Upper lobe of right lung (tissue), 1 donor: Measurements from ENCODE around the gene RAD51D. TPM values are rescaled to one million over a fixed set of nuclear protein-coding genes. Genes with fewer than 3 reads are reported as not detected.
A peak's percentile ranks its signal among the peaks of the same experiment; 100 is the strongest.

Source experiments
- ATAC-seq: fragments of 200-7000 bp; cut with Tn5 transposase; one replicate; pipeline ENCODE4 v1.9.1; 2020; ENCODE audit warnings: mild to moderate bottlenecking, moderate library complexity
- DNase-seq: peaks from one replicate; pipeline ENCODE4 v3.0.0-alpha.2; 2020
- H3K27ac ChIP-seq: fragments of 200-600 bp; one replicate; pipeline ENCODE4 v1.8.0; 2022
- H3K27me3 ChIP-seq: fragments of 200-600 bp; one replicate; pipeline ENCODE4 v1.8.0; 2022; ENCODE audit warnings: mild to moderate bottlenecking
- H3K36me3 ChIP-seq: fragments of 200-600 bp; one replicate; pipeline ENCODE4 v1.8.0; 2022
- H3K4me1 ChIP-seq: fragments of 200-600 bp; one replicate; pipeline ENCODE4 v1.8.0; 2022
- H3K4me3 ChIP-seq: fragments of 200-600 bp; one replicate; pipeline ENCODE4 v1.8.0; 2022; ENCODE audit warnings: mild to moderate bottlenecking
- H3K9me3 ChIP-seq: fragments of 200-600 bp; one replicate; pipeline ENCODE4 v1.8.0; 2022
- intact Hi-C: fragments of 100-400 bp; cut with DNase I; formaldehyde crosslinking; loops from one replicate; pipeline ENCODE4 v1.11.0; 2022
- total RNA-seq: library from RNA; stranded (reverse); fragmentation: NEBNext Ultra II Directional; extraction: Animal tissue kit (Norgen Biotek cat#: 25700); gene quantifications from one replicate; pipeline ENCODE4 v1.2.1, GENCODE V29; 2021
- TF ChIP-seq, protein P1 (sequence below): fragments of 200-600 bp; IDR thresholded peaks from one replicate; pipeline ENCODE4 v1.8.0; 2022; ENCODE audit warnings: antibody characterized with exemption
- donor health status: DM: no; HTN: yes; CAD: no; lungs with severe emphysema.

Gene RAD51D
- total RNA-seq, 1 donor from 2014 or later = 19.1 TPM

DNA sequence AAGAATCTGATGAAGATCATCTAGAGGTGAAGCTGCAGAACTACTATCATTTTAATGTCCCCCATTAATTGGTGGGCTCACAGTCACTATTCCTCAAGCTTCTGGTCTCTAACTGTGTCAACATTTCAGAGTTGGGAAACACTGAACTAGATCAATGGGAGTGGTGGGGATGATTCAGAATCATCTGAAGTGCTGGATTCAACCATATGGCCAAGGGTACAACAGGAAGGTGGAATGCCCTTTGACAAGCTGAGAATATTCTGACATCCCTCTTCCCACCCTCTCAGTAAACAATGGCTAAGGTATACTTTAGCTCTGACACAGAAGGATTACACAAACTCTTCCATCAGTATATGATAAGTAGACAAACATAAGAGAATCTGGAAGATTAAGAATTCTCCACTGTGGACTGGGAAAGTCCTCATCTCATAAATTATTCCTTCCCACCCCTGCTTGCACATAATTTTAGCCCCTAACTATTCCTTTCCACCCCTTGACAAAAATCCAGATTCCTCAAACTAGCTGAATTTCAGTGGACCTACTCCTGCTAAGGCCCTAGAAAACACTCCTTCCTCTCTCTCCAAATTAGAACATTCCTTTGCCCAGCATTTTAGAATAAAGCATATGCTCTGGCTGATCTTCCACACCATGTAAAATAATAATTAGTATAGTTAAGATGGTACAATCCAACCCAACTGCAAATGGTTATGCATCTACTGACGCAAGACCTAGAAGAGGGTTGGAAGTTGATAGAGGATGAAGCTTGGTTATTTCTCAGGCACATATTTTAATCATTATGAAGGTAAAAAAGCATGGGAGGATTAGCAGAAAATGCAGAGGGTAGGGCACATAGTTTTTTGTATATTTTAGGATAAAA is 39.9 kb downstream of the RAD51D start:
- Histone ChIP-seq H3K4me1 (peaks cover 6% of the 10 kb centered on the region), H3K9me3 (no peaks in the 10 kb centered on the region), H3K27me3 (no peaks in the 10 kb centered on the region), H3K36me3 (no peaks in the 10 kb centered on the region), H3K4me3 (no peak overlapping the region), H3K27ac (no peak overlapping the region)
- TF ChIP-seq, protein P1, sequence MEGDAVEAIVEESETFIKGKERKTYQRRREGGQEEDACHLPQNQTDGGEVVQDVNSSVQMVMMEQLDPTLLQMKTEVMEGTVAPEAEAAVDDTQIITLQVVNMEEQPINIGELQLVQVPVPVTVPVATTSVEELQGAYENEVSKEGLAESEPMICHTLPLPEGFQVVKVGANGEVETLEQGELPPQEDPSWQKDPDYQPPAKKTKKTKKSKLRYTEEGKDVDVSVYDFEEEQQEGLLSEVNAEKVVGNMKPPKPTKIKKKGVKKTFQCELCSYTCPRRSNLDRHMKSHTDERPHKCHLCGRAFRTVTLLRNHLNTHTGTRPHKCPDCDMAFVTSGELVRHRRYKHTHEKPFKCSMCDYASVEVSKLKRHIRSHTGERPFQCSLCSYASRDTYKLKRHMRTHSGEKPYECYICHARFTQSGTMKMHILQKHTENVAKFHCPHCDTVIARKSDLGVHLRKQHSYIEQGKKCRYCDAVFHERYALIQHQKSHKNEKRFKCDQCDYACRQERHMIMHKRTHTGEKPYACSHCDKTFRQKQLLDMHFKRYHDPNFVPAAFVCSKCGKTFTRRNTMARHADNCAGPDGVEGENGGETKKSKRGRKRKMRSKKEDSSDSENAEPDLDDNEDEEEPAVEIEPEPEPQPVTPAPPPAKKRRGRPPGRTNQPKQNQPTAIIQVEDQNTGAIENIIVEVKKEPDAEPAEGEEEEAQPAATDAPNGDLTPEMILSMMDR = no peak
- no peak for DNase-seq
- intact Hi-C loops = no loop called here
- no peak for ATAC-seq

- H3K27ac ChIP-seq = no peak overlapping the region
- H3K4me3 ChIP-seq = no peak overlapping the region
- TF ChIP-seq, protein P1 = no peak
- no peaks in the 10 kb centered on the region for H3K36me3 ChIP-seq
- no peak for ATAC-seq
- no peaks in the 10 kb centered on the region for H3K9me3 ChIP-seq
- H3K27me3 ChIP-seq = no peaks in the 10 kb centered on the region
- H3K4me1 ChIP-seq = peaks cover 7% of the 10 kb centered on the region
- intact Hi-C loops = no loop called here
- DNase-seq = no peak
Measured at GRCh38 chr17:35076874-35077273, 42.8 kb downstream of the RAD51D start.

DNA sequence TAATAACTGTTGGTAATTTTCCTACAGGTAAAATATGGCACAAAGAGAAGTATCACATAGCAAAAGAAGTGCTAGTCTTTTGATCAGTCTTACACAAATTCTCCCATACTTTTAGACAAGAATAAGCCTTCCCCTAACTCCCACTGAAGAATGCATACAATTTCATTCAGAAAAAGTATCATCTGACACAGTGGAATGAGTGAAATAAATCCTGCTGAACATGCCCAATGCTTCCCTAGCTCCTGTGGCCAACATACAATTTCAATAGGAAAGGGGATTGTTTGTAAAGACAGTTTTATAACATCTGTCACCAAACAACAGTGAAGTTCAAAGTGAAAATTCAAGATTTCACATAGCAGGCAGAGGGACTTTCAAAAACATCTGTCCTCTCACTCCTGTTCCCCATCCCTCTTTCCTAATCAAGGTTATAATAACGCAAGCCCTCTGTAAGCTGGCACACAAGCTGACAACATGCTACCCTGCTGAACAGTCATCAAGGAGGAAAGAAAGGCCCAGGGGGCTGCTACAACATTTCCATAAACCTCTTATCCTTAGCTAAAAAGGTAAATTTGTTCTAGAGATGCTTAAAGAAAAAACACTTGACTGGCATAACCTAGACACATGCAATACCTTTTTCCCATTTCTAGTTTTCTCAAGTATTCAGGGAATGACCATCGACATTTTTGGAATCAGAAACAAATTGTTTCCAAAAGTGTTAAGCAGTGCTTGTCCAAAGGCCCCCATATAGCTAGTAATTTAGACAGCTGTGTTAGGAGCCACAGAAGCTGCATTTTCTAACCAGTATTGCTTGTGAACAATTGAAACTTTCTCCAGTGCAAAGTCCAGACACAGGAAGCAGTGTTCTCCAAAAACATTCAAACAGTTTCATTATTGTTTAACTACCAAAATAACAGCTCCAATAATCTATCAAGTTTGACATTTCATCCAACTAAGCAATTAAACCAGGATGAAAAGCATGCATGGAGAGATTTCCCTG is 44.7 kb downstream of the RAD51D start:
- H3K4me3 ChIP-seq = no peak overlapping the region
- H3K36me3 ChIP-seq = peaks cover 3% of the 10 kb centered on the region
- TF ChIP-seq, protein P1 = no peak
- H3K9me3 ChIP-seq = no peaks in the 10 kb centered on the region
- no peak overlapping the region for H3K27ac ChIP-seq
- intact Hi-C loops = no loop called here
- ATAC-seq (peak; percentile 17), DNase-seq (no peak)
- peaks cover 7% of the 10 kb centered on the region for H3K4me1 ChIP-seq
- H3K27me3 ChIP-seq = no peaks in the 10 kb centered on the region

- no peaks in the 10 kb centered on the region for H3K27me3 ChIP-seq
- H3K27ac ChIP-seq = no peak overlapping the region
- no peaks in the 10 kb centered on the region for H3K9me3 ChIP-seq
- no peak overlapping the region for H3K4me3 ChIP-seq
- peaks cover 7% of the 10 kb centered on the region for H3K4me1 ChIP-seq
- ATAC-seq = no peak
- peaks cover 3% of the 10 kb centered on the region for H3K36me3 ChIP-seq
- TF ChIP-seq, protein P1 = no peak
- intact Hi-C loops = no loop called here
- no peak for DNase-seq
Measured at GRCh38 chr17:35073991-35074627, 45.6 kb downstream of the RAD51D start.

- Histone ChIP-seq H3K27ac (no peak overlapping the region), H3K27me3 (no peaks in the 10 kb centered on the region), H3K9me3 (no peaks in the 10 kb centered on the region), H3K36me3 (peaks cover 3% of the 10 kb centered on the region), H3K4me3 (no peak overlapping the region), H3K4me1 (peaks cover 7% of the 10 kb centered on the region)
- TF ChIP-seq, protein P1 = no peak
- DNase-seq (no peak), ATAC-seq (no peak)
- intact Hi-C loops = no loop called here
Measured at GRCh38 chr17:35073183-35073790, 46.4 kb downstream of the RAD51D start.
